ENCODE data around the gene GSDME. TPM values are rescaled to one million over a fixed set of nuclear protein-coding genes. Genes with fewer than 3 reads are reported as not detected.

The GSDME gene
- total RNA-seq, 1 experiment from 2014 or later = 7.6 TPM

DNA sequence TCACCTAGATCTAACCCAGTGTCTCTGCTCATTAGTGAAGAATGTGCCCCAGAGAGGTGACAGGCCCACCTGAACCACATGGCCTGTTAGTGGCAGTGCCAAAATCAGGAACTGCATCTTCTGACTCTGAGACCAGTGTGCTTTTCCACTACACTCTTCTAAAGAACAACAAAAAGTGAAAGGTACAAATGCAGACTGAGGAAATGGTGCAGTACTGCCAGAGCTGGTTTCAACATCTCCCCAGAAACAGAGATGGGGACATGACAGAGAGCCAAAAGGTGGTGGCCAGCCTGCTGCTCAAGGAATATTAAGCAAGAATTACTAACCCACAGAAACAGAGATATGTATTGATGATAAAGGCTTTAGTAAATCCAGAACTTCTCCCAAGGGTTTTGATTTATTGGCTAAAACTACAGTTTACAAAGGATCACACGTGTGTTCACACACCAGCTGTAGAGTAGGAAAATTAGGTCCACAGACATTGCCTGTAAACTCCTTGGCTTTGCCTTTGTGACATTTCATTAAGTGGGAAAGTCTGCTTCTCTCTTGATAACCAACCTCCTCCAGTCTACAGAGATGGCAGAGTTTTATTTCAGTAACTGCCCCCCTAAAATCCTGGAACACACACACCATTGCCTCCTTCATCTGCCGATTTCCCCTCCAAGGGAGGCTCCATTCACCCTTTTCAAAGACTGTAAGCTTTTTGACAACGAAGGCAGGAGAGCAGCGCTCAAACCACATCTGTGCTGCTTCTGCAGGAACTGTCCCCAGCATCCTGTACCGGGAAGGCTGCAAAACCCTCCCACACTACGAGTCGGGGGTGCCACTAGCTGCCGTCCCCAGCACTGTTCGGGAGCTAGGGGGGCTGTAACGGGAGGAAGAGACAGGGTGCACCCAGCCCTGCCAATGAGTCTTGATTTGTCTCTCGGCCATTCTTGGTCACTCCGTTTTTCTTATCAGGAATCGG, 29.8 kb downstream of the GSDME start (continued):
- TF ChIP-seq REST (IDR thresholded peaks at IDR 0.05; ENCODE audit: low read depth) (no peak), FOSL1 (IDR thresholded peaks at IDR 0.05; ENCODE audit: low read depth) (no peak), SRF (IDR thresholded peaks at IDR 0.05; ENCODE audit: low read depth) (no peak)

- no peak for DNase-seq (ENCODE audit: low read depth, low spot score)
- H3K27me3 ChIP-seq (ENCODE audit: insufficient read depth, low read length) = no peaks in the 10 kb centered on the region
- no peak overlapping the region for H3K4me2 ChIP-seq (ENCODE audit: low read length)
- no peak overlapping the region for H3K9ac ChIP-seq (ENCODE audit: low read length)
- no TSS peak for BruUV-seq (replicated peaks)
- no peaks in the 10 kb centered on the region for H3K79me2 ChIP-seq (ENCODE audit: insufficient read depth, low read length)
- H4K20me1 ChIP-seq (ENCODE audit: insufficient read depth) = no peaks in the 10 kb centered on the region
- no peak overlapping the region for H3K4me3 ChIP-seq (replicated peaks in 1 of 2; ENCODE audit: low read depth in 1 of 2, low read length in 2 of 2)
- H3K36me3 ChIP-seq (ENCODE audit: control insufficient read depth in 1 of 2, insufficient read depth in 2 of 2, low read length in 2 of 2) = no peaks in the 10 kb centered on the region
- no peak for ATAC-seq
- H3K9me2 ChIP-seq (ENCODE audit: insufficient read depth) = no peaks in the 10 kb centered on the region
- ChIA-PET RAD21 (ENCODE audit: low non-redundant PET in 1 of 2, low total read pairs in 2 of 2, uncharacterized antibody in 2 of 2, unreplicated experiment in 2 of 2) (no interaction called here), CTCF (no interaction called here), POLR2A (no interaction called here)
- intact Hi-C loops (cut with micrococcal nuclease) = loop anchor here (10.0 kb wide), 1 partner anchor 431 kb away; no protein-coding TSS in a partner anchor
- no peaks in the 10 kb centered on the region for H3K9me3 ChIP-seq (ENCODE audit: control insufficient read depth in 1 of 2, insufficient read depth in 1 of 2, low read depth in 1 of 2, low read length in 2 of 2)
- H3K27ac ChIP-seq (ENCODE audit: low read depth, low read length) = no peak overlapping the region
- TF ChIP-seq FOSL1 (IDR thresholded peaks at IDR 0.05; ENCODE audit: low read depth) (no peak), EGR1 (IDR thresholded peaks at IDR 0.05; ENCODE audit: low read depth) (no peak), ELF1 (IDR thresholded peaks at IDR 0.05; ENCODE audit: borderline replicate concordance, low read depth) (no peak), CEBPB (IDR thresholded peaks at IDR 0.05; ENCODE audit: low read depth) (no peak), CBX3 (IDR thresholded peaks at IDR 0.05; ENCODE audit: low read depth) (no peak), RAD21 (IDR thresholded peaks at IDR 0.05; ENCODE audit: low read depth) (no peak), ZFX (IDR thresholded peaks at IDR 0.05) (no peak), EZH2 (IDR thresholded peaks at IDR 0.05) (no peak), REST (IDR thresholded peaks at IDR 0.05; ENCODE audit: low read depth) (no peak)
- TF ChIP-seq, protein P1, sequence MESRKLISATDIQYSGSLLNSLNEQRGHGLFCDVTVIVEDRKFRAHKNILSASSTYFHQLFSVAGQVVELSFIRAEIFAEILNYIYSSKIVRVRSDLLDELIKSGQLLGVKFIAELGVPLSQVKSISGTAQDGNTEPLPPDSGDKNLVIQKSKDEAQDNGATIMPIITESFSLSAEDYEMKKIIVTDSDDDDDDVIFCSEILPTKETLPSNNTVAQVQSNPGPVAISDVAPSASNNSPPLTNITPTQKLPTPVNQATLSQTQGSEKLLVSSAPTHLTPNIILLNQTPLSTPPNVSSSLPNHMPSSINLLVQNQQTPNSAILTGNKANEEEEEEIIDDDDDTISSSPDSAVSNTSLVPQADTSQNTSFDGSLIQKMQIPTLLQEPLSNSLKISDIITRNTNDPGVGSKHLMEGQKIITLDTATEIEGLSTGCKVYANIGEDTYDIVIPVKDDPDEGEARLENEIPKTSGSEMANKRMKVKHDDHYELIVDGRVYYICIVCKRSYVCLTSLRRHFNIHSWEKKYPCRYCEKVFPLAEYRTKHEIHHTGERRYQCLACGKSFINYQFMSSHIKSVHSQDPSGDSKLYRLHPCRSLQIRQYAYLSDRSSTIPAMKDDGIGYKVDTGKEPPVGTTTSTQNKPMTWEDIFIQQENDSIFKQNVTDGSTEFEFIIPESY (IDR thresholded peaks at IDR 0.05; ENCODE audit: extremely low read depth, insufficient replicate concordance, low read length) = no peak
- TF ChIP-seq, protein P2, sequence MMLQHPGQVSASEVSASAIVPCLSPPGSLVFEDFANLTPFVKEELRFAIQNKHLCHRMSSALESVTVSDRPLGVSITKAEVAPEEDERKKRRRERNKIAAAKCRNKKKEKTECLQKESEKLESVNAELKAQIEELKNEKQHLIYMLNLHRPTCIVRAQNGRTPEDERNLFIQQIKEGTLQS (IDR thresholded peaks at IDR 0.05) = no peak
- peaks cover 10 to 12% of the 10 kb centered on the region in 2 experiments for H3K4me1 ChIP-seq (ENCODE audit: control insufficient read depth in 1 of 2, insufficient read depth in 2 of 2, low read length in 2 of 2)
- no peak overlapping the region for H2AFZ ChIP-seq (ENCODE audit: low read depth, low read length, poor library complexity, severe bottlenecking)
These were observed 31.6 kb downstream of the GSDME start for GRCh38 chr7:24725554-24726241.
